PFSK-1 (cell line): ENCODE measurements around the gene PIK3AP1.

Source experiments
- FOXP2 ChIP-seq: optimal IDR thresholded peaks from 2 replicates; pipeline ENCODE3; 2011; ENCODE audit warnings: borderline replicate concordance, control low read depth, inconsistent platforms; ENCODE audit not compliant: insufficient read depth; ENCODE audit errors: extremely low read length, extremely low read depth
- POLR2AphosphoS5 ChIP-seq: IDR thresholded peaks from 2 replicates; pipeline ENCODE4 v1.6.1; 2012; ENCODE audit warnings: low read depth, mild to moderate bottlenecking, control low read depth, low read length, moderate library complexity
- SIN3A ChIP-seq: IDR thresholded peaks from 2 replicates; pipeline ENCODE4 v1.6.1; 2012; ENCODE audit warnings: mild to moderate bottlenecking, low read length, moderate library complexity, borderline replicate concordance; ENCODE audit not compliant: insufficient read depth
- TAF1 ChIP-seq: IDR thresholded peaks from 2 replicates; pipeline ENCODE4 v1.6.1; 2012; ENCODE audit warnings: low read length, control low read depth, borderline replicate concordance; ENCODE audit not compliant: insufficient read depth
- TF ChIP-seq, protein P1 (sequence below), 2 experiments: IDR thresholded peaks; 2 replicates each; pipeline versions ENCODE4 v1.6.1 to v1.8.0; 2011 to 2012; ENCODE audit warnings: low read depth in 2 of 2, low read length in 2 of 2, control low read depth in 1 of 2, inconsistent platforms in 1 of 2, mild to moderate bottlenecking in 1 of 2, moderate library complexity in 1 of 2; ENCODE audit not compliant: insufficient read depth in 1 of 2

PIK3AP1 gene

DNA sequence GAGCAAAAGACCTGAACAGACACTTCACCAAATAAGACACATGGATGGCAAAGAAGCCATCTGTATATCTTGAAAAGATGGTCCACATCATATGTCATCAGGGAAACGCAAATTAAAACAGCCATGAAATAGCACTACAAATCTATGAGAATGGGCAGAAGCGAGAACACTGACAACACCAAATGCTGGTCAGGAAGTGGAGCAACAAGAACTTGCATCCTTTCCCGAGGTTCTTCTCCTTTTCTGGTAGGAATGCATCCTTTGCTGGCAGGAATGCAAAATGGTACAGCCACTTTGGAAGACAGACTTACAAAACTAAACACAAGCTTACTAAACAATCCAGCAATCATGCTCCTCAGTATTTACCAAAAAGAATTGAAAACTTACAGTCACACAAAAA lies 60.0 kb downstream of the PIK3AP1 start:
- TF ChIP-seq, protein P1, sequence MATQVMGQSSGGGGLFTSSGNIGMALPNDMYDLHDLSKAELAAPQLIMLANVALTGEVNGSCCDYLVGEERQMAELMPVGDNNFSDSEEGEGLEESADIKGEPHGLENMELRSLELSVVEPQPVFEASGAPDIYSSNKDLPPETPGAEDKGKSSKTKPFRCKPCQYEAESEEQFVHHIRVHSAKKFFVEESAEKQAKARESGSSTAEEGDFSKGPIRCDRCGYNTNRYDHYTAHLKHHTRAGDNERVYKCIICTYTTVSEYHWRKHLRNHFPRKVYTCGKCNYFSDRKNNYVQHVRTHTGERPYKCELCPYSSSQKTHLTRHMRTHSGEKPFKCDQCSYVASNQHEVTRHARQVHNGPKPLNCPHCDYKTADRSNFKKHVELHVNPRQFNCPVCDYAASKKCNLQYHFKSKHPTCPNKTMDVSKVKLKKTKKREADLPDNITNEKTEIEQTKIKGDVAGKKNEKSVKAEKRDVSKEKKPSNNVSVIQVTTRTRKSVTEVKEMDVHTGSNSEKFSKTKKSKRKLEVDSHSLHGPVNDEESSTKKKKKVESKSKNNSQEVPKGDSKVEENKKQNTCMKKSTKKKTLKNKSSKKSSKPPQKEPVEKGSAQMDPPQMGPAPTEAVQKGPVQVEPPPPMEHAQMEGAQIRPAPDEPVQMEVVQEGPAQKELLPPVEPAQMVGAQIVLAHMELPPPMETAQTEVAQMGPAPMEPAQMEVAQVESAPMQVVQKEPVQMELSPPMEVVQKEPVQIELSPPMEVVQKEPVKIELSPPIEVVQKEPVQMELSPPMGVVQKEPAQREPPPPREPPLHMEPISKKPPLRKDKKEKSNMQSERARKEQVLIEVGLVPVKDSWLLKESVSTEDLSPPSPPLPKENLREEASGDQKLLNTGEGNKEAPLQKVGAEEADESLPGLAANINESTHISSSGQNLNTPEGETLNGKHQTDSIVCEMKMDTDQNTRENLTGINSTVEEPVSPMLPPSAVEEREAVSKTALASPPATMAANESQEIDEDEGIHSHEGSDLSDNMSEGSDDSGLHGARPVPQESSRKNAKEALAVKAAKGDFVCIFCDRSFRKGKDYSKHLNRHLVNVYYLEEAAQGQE (IDR thresholded peaks at IDR 0.05; ENCODE audit: insufficient read depth in 1 of 2, low read depth in 2 of 2, low read length in 2 of 2) = no peak
- TF ChIP-seq TAF1 (no peak), SIN3A (no peak), POLR2AphosphoS5 (no peak), FOXP2 (no peak)

DNA sequence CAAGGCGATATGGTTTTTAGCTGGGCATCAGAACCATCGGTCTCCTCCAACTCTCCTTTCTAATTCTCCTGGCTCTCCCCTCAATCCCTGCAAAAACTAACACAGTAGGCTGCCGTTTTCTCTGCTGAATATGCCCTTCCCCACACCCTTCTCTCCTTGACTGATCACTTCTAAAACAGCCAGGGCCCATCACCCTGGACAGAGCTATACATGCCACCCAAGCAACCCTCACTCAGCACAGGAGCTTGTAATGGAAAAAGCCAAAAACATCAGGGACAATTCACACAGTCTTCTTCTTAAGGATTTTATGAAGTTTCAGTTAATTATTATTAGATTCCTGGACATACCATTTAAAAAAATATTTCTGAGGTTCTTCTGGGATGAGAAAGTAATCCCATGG lies 61.5 kb downstream of the PIK3AP1 start:
- TF ChIP-seq, protein P1 (IDR thresholded peaks at IDR 0.05; ENCODE audit: insufficient read depth in 1 of 2, low read depth in 2 of 2, low read length in 2 of 2) = no peak; a peak in 1 of 4 replicates
- no peak for TF ChIP-seq FOXP2
- no peak for TF ChIP-seq SIN3A
- no peak for TF ChIP-seq TAF1

DNA sequence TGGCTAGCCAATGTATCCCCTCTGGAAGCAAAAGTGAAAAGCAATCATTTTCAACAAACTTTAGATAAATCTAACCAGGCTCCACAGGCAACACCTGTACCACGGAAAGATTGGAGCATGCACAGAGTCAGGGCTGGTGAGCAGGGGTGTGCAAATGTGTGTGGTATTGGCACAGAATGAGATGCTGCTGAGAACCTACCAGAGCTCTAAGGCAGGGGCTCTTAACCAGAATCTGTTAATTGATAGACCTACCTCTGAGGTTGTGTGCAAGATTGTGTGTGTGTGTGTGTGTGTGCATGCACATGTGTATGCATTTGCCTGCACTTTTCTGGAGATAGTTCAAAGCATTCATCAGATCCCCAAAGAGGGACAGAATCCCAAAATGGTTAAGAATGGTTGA lies 62.9 kb downstream of the PIK3AP1 start:
- TF ChIP-seq, protein P1 (IDR thresholded peaks at IDR 0.05; ENCODE audit: insufficient read depth in 1 of 2, low read depth in 2 of 2, low read length in 2 of 2) = no peak

DNA sequence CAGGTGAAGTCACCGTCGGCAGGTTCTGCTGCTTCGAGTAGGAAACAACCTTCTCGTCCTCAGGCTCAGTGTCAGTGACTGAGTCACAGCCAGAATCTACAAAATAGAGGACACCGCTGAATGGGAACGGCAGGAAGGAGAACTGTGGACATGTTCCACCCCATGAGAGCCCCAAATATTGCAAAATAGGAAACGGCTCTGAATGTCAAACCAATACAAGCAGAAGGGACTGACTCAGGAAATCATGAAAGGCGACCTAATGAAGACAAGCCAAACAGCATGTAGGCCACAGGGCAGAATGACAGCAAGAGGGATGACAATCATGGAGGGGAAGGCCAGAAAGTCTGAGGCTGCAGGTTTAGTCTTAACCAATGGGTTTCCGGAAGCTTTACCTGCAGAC lies 63.5 kb downstream of the PIK3AP1 start:
- TF ChIP-seq FOXP2 (no peak), POLR2AphosphoS5 (no peak), SIN3A (no peak), TAF1 (no peak)
- TF ChIP-seq, protein P1 (IDR thresholded peaks at IDR 0.05; ENCODE audit: insufficient read depth in 1 of 2, low read depth in 2 of 2, low read length in 2 of 2) = no peak

DNA sequence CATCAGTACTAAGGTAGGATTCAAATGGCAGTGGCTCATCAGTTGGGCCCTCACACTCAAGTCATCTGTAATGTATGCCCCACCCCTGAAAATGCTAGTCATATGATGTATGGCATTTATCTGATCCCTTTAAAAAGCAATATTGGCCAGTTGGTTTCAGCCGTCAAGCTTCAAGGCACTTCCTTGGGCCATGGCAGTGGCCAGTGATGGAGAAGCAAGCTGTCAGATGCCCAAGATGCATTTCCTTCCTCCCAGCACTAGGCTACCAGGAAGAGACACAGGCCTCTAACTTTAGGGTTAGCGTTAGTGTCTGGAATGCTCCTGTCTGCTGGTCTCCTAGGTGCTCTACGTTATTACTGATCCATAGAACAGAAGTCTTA lies 64.1 kb downstream of the PIK3AP1 start:
- TF ChIP-seq POLR2AphosphoS5 (no peak), FOXP2 (no peak), TAF1 (no peak), SIN3A (no peak)
- TF ChIP-seq, protein P1 (IDR thresholded peaks at IDR 0.05; ENCODE audit: insufficient read depth in 1 of 2, low read depth in 2 of 2, low read length in 2 of 2) = no peak
